B cell (primary cell): ENCODE data around the gene C1QL1. TPM values are rescaled to one million over a fixed set of nuclear protein-coding genes. Genes with fewer than 3 reads are reported as not detected.

Experiments used
- ATAC-seq: fragments of 200-7000 bp; cut with Tn5 transposase; one replicate; pipeline ENCODE4 v1.10.0; 2021; ENCODE audit warnings: low read depth, mild to moderate bottlenecking, moderate number of reproducible peaks, moderate library complexity
- CTCF ChIA-PET: fragments of 350-600 bp; sonication (Branson Sonifier 250); formaldehyde crosslinking; loops from one replicate; lab custom pipeline; 2021; ENCODE audit warnings: antibody characterized with exemption, inconsistent platforms; lab: Charles Lee
- POLR2A ChIA-PET: fragments of 350-600 bp; sonication (Branson Sonifier 250); formaldehyde crosslinking; loops from one replicate; lab custom pipeline; 2021; ENCODE audit warnings: antibody characterized with exemption; lab: Charles Lee
- DNase-seq: peaks from one replicate; pipeline ENCODE4 v3.0.0; 2013
- H2AFZ ChIP-seq: 2 replicates; pipeline ENCODE4 v1.6.1; 2012; ENCODE audit warnings: mild to moderate bottlenecking, low read depth, low read length; ENCODE audit not compliant: insufficient read depth, poor library complexity, severe bottlenecking
- H3K27ac ChIP-seq, 2 donors: 1 replicate in 1 of 2; 2 replicates in 1 of 2; pipeline ENCODE4 v1.5.1; 2012 to 2013; ENCODE audit warnings: low read length in 2 of 2, mild to moderate bottlenecking in 2 of 2, moderate library complexity in 1 of 2
- H3K27me3 ChIP-seq, 4 experiments: fragments of 200-600 bp in 1 of 4; sonication (generic) in 1 of 4; replicated peaks in 1 of 4; 1 replicate in 2 of 4; 2 replicates in 2 of 4; pipeline versions ENCODE4 v1.6.1 to v1.7.0; 2013 to 2016; ENCODE audit warnings: low read length in 3 of 4, mild to moderate bottlenecking in 2 of 4, mixed read lengths in 1 of 4, moderate library complexity in 1 of 4; ENCODE audit not compliant: insufficient read depth in 4 of 4, control insufficient read depth in 3 of 4; ENCODE audit errors: control extremely low read depth in 1 of 4
- H3K36me3 ChIP-seq, 2 experiments: replicated peaks in 1 of 2; 1 replicate in 1 of 2; 2 replicates in 1 of 2; pipeline versions ENCODE4 v1.6.1 to v1.7.1; 2013; ENCODE audit warnings: low read length in 1 of 2; ENCODE audit not compliant: insufficient read depth in 2 of 2, control insufficient read depth in 1 of 2; ENCODE audit errors: control extremely low read depth in 1 of 2, extremely low read depth in 1 of 2
- H3K4me1 ChIP-seq, 2 donors: fragments of 200-600 bp in 1 of 2; sonication (generic) in 1 of 2; 1 replicate in 1 of 2; 2 replicates in 1 of 2; pipeline versions ENCODE4 v1.5.1 to v1.6.1; 2013 to 2017; ENCODE audit warnings: low read length in 2 of 2; ENCODE audit not compliant: control insufficient read depth in 2 of 2, insufficient read depth in 2 of 2
- H3K4me2 ChIP-seq: replicated peaks from 2 replicates; pipeline ENCODE3; 2012; ENCODE audit warnings: mild to moderate bottlenecking, low read depth, low read length; ENCODE audit not compliant: poor library complexity, severe bottlenecking
- H3K4me3 ChIP-seq, 5 experiments: fragments of 200-600 bp in 1 of 5; sonication (generic) in 1 of 5; 1 replicate in 3 of 5; 2 replicates in 2 of 5; pipeline versions ENCODE4 v1.5.1 to v1.7.0; 2011 to 2016; ENCODE audit warnings: low read length in 4 of 5, mild to moderate bottlenecking in 4 of 5, low read depth in 2 of 5, control low read depth in 1 of 5, moderate library complexity in 1 of 5; ENCODE audit not compliant: insufficient read depth in 1 of 5; ENCODE audit errors: control extremely low read depth in 1 of 5, extremely low read depth in 1 of 5
- H3K79me2 ChIP-seq: fragments of 200-600 bp; sonication (generic); one replicate; pipeline ENCODE4 v1.6.0; 2016; ENCODE audit warnings: low read length; ENCODE audit not compliant: control insufficient read depth, insufficient read depth
- H3K9ac ChIP-seq: fragments of 200-600 bp; sonication (generic); 2 replicates; pipeline ENCODE4 v1.6.1; 2017; ENCODE audit warnings: mild to moderate bottlenecking, low read length, moderate library complexity
- H3K9me3 ChIP-seq, 3 donors: one replicate each; pipeline versions ENCODE4 v1.6.1 to v1.7.1; 2013; ENCODE audit warnings: low read length in 2 of 3; ENCODE audit not compliant: control insufficient read depth in 2 of 3, insufficient read depth in 1 of 3; ENCODE audit errors: control extremely low read depth in 1 of 3
- H4K20me1 ChIP-seq: 2 replicates; pipeline ENCODE4 v1.6.0; 2012; ENCODE audit warnings: mild to moderate bottlenecking, low read length; ENCODE audit not compliant: insufficient read depth, control insufficient read depth, poor library complexity, severe bottlenecking
- H3K27ac Mint-ChIP-seq: one replicate; pipeline ENCODE4 v1.8.0; 2021; ENCODE audit warnings: mixed read lengths
- H3K27me3 Mint-ChIP-seq: one replicate; pipeline ENCODE4 v1.8.0; 2021; ENCODE audit warnings: mixed read lengths
- H3K4me1 Mint-ChIP-seq: one replicate; pipeline ENCODE4 v1.8.0; 2021; ENCODE audit warnings: mixed read lengths
- H3K4me3 Mint-ChIP-seq: one replicate; pipeline ENCODE4 v1.8.0; 2021; ENCODE audit warnings: mixed read lengths
- H3K9me3 Mint-ChIP-seq: one replicate; pipeline ENCODE4 v1.8.0; 2022; ENCODE audit warnings: mixed read lengths; ENCODE audit not compliant: insufficient read depth
- EZH2 ChIP-seq: IDR thresholded peaks from 2 replicates; pipeline ENCODE4 v1.6.1; 2012; ENCODE audit warnings: borderline replicate concordance, low read depth, mild to moderate bottlenecking, moderate library complexity, low read length; ENCODE audit not compliant: insufficient read depth, poor library complexity, severe bottlenecking
- WGBS: methylation state at CpG from one replicate; pipeline ENCODE4 v1.1.5; 2013; ENCODE audit warnings: missing lambda C conversion rate; ENCODE audit not compliant: insufficient coverage; 5-methylcytosine and 5-hydroxymethylcytosine counted together
- intact Hi-C: fragments of 100-400 bp; cut with micrococcal nuclease; formaldehyde crosslinking; loops from one replicate; pipeline ENCODE4 v1.10.0; 2022
- polyA plus RNA-seq: library from polyadenylated mRNA; depleted of rRNA; stranded (reverse); fragments of >200 nt; gene quantifications from 2 replicates; pipeline ENCODE4 v1.2.3, GENCODE V29; 2012
- total RNA-seq, 2 donors: library from RNA; stranded (reverse); fragments of 120-200 nt in 1 of 2; gene quantifications; 1 replicate in 1 of 2; 2 replicates in 1 of 2; pipeline versions ENCODE4 v1.2.3 to v1.2.4, GENCODE V29; 2013 to 2022
- TF ChIP-seq, protein P1 (sequence below): fragments of 200-600 bp; IDR thresholded peaks from one replicate; pipeline ENCODE4 v1.8.0; 2022; ENCODE audit warnings: antibody characterized with exemption, mild to moderate bottlenecking

The C1QL1 gene
- total and polyA plus RNA-seq, 2 donors (not counting 1 experiment from before 2014, with no cell fraction given), result not detected

DNA sequence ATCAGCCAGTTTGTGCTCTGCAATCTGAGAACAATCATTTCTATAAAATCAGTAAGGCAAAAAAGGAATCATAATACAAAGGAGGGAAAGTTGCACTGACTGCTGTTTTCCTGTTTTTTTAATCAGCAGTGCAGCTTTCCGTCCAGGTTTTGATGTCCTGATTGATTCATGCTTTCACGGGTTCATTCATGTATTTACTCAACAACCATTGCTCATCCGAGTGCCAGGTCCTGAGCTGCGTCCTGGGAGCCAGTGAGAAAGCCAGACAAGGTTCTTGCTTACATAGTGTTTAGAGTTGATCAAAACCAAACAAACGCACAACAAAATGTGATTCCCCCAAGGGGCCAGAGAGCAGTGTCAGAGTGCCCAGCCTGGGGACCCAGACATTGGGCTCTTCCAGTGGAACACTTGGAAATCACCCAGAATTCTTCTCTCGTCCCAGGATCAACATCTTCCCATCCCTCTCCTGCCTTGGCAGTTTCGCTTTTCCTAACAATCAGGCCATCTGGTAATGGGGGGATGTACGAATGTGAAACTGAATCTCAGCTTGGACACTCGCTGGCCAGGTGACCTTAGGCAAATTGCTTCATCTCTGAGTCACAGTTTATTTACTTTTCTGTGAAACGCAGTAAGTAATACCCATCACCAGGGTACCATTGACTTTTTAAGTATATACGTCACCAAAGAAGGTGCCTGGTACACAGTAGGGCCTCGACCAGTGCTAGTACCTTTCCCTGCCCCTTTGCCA, 13.3 kb upstream of the C1QL1 start:
- Histone ChIP-seq H3K27me3 (peaks cover 0 to 46% (median 9%) of the 10 kb centered on the region in 4 experiments), H3K9ac (no peak overlapping the region)

More for the DNA sequence above, 13.3 kb upstream of the C1QL1 start:
- Histone ChIP-seq H3K4me3 (no peak overlapping the region), H3K79me2 (no peaks in the 10 kb centered on the region), H4K20me1 (no peaks in the 10 kb centered on the region), H3K4me2 (no peak overlapping the region), H2AFZ (no peak overlapping the region), H3K27ac (no peak overlapping the region), H3K36me3 (no peaks in the 10 kb centered on the region), H3K9me3 (peaks cover 0 to 2% (median 0%) of the 10 kb centered on the region in 3 donors), H3K4me1 (no peaks in the 10 kb centered on the region)
- Mint-ChIP-seq H3K27me3 (peaks cover 24% of the 10 kb centered on the region), H3K9me3 (no peaks in the 10 kb centered on the region), H3K4me1 (no peaks in the 10 kb centered on the region), H3K4me3 (no peak overlapping the region), H3K27ac (no peak overlapping the region)
- no peak for TF ChIP-seq EZH2
- TF ChIP-seq, protein P1, sequence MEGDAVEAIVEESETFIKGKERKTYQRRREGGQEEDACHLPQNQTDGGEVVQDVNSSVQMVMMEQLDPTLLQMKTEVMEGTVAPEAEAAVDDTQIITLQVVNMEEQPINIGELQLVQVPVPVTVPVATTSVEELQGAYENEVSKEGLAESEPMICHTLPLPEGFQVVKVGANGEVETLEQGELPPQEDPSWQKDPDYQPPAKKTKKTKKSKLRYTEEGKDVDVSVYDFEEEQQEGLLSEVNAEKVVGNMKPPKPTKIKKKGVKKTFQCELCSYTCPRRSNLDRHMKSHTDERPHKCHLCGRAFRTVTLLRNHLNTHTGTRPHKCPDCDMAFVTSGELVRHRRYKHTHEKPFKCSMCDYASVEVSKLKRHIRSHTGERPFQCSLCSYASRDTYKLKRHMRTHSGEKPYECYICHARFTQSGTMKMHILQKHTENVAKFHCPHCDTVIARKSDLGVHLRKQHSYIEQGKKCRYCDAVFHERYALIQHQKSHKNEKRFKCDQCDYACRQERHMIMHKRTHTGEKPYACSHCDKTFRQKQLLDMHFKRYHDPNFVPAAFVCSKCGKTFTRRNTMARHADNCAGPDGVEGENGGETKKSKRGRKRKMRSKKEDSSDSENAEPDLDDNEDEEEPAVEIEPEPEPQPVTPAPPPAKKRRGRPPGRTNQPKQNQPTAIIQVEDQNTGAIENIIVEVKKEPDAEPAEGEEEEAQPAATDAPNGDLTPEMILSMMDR, result no peak
- WGBS, result 71% methylated on average over 4 of the region's 12 CpGs
- CTCF ChIA-PET, result no interaction called here
- no peak for DNase-seq
- no peak for ATAC-seq
- POLR2A ChIA-PET, result no interaction called here
- intact Hi-C loops, result no loop called here
